Breast epithelium (tissue), 4 donors: Measurements from ENCODE around the gene TMEM107. TPM values are rescaled to one million over a fixed set of nuclear protein-coding genes. Genes with fewer than 3 reads are reported as not detected.

ENCODE experiments used
- DNase-seq, 2 donors: peaks; one replicate each; pipeline ENCODE4 v3.0.0-alpha.2; 2019; ENCODE audit warnings: low spot score in 2 of 2
- H3K27ac ChIP-seq, 2 donors: fragments of 200-600 bp; sonication (generic) in 1 of 2; one replicate each; pipeline ENCODE4 v1.5.1; 2016 to 2019; ENCODE audit warnings: mild to moderate bottlenecking in 1 of 2
- H3K27me3 ChIP-seq, 2 donors: fragments of 200-600 bp; sonication (generic) in 1 of 2; one replicate each; pipeline versions ENCODE4 v1.5.1 to v1.6.0; 2017 to 2019; ENCODE audit warnings: control low read depth in 1 of 2, mild to moderate bottlenecking in 1 of 2
- H3K36me3 ChIP-seq: fragments of 200-600 bp; one replicate; pipeline ENCODE4 v1.5.1; 2019
- H3K4me1 ChIP-seq, 2 donors: fragments of 200-600 bp; sonication (generic); one replicate each; pipeline ENCODE4 v1.5.1; 2016 to 2019; ENCODE audit warnings: control low read depth in 1 of 2
- H3K4me3 ChIP-seq, 3 donors: fragments of 200-600 bp; sonication (generic); 1 replicate in 2 of 3; 2 replicates in 1 of 3; pipeline ENCODE4 v1.5.1; 2016 to 2019; ENCODE audit warnings: mild to moderate bottlenecking in 3 of 3, moderate library complexity in 2 of 3
- H3K9me3 ChIP-seq, 2 donors: fragments of 200-600 bp; sonication (generic) in 1 of 2; one replicate each; pipeline ENCODE4 v1.5.1; 2016 to 2019; ENCODE audit warnings: control low read depth in 1 of 2
- CTCF ChIP-seq, 3 donors: fragments of 450-650 bp; IDR thresholded peaks; one replicate each; pipeline ENCODE4 v1.5.1; 2016 to 2017; ENCODE audit warnings: antibody characterized with exemption in 3 of 3, mild to moderate bottlenecking in 3 of 3, moderate library complexity in 3 of 3
- POLR2A ChIP-seq: fragments of 450-650 bp; IDR thresholded peaks from one replicate; pipeline ENCODE4 v1.6.1; 2016; ENCODE audit warnings: antibody characterized with exemption, mild to moderate bottlenecking, moderate library complexity
- POLR2AphosphoS5 ChIP-seq, 3 donors: sonication (generic); formaldehyde crosslinking; IDR thresholded peaks; one replicate each; pipeline ENCODE4 v1.6.1; 2017; ENCODE audit warnings: antibody characterized with exemption in 3 of 3
- intact Hi-C: fragments of 100-400 bp; cut with DNase I; formaldehyde crosslinking; loops from one replicate; pipeline ENCODE4 v1.15.1; 2023; ENCODE audit warnings: low total_unique reads
- total RNA-seq, 3 donors: library from RNA; depleted of rRNA; stranded (reverse); fragments of >200 nt; gene quantifications; one replicate each; pipeline ENCODE4 v1.1.0, GENCODE V29; 2016

The TMEM107 gene
- total RNA-seq, 3 donors from 2014 or later: 15.7 to 83.1 (median 41.0) TPM

- TF ChIP-seq CTCF (IDR thresholded peaks at IDR 0.05) (no peak), POLR2AphosphoS5 (IDR thresholded peaks at IDR 0.05) (peak in 1 of 3 donors; percentile 35), POLR2A (no peak)
- H3K4me3 ChIP-seq: no peak overlapping the region
- intact Hi-C loops: no loop called here
- H3K4me1 ChIP-seq: peaks cover 0 to 7% of the 10 kb centered on the region in 2 donors
- no peaks in the 10 kb centered on the region for H3K27me3 ChIP-seq
- H3K36me3 ChIP-seq: peaks cover 22% of the 10 kb centered on the region
- H3K9me3 ChIP-seq: no peaks in the 10 kb centered on the region
- H3K27ac ChIP-seq: peak overlapping the region in 1 of 2 donors; percentile 92
- DNase-seq: peak in 1 of 2 donors; percentile 44
These were observed 35.1 kb downstream of the TMEM107 start for GRCh38 chr17:8141045-8141444.

- H3K36me3 ChIP-seq: peaks cover 16% of the 10 kb centered on the region
- peak overlapping the region; percentile 87 to 92 for H3K27ac ChIP-seq
These were observed 35.8 kb downstream of the TMEM107 start for GRCh38 chr17:8140065-8141029.

GRCh38 chr17:8138672-8139371 lies 37.4 kb downstream of the TMEM107 start:
- peak; percentile 96 to 97 for DNase-seq
- TF ChIP-seq POLR2A (peak; percentile 54), POLR2AphosphoS5 (IDR thresholded peaks at IDR 0.05) (peak; percentile 88 to 95 (median 91)), CTCF (IDR thresholded peaks at IDR 0.05) (peak; percentile 85 to 99 (median 93))
- Histone ChIP-seq H3K36me3 (peaks cover 8% of the 10 kb centered on the region), H3K9me3 (no peaks in the 10 kb centered on the region), H3K4me1 (peaks cover 0 to 7% of the 10 kb centered on the region in 2 donors), H3K27me3 (no peaks in the 10 kb centered on the region), H3K4me3 (peak overlapping the region in 2 of 3 donors; percentile 32 to 52), H3K27ac (peak overlapping the region; percentile 87 to 92)
- intact Hi-C loops: loop anchor here (10.0 kb wide), 1 partner anchor 76 kb away; the partner anchor contains the start of gene AURKB

More at GRCh38 chr17:8140065-8141029, 35.8 kb downstream of the TMEM107 start:
- TF ChIP-seq POLR2AphosphoS5 (IDR thresholded peaks at IDR 0.05) (peak in 1 of 3 donors; percentile 12), POLR2A (no peak)
- no peaks in the 10 kb centered on the region for H3K27me3 ChIP-seq
- no peak overlapping the region for H3K4me3 ChIP-seq
- H3K4me1 ChIP-seq: peaks cover 0 to 7% of the 10 kb centered on the region in 2 donors
- H3K9me3 ChIP-seq: no peaks in the 10 kb centered on the region
- intact Hi-C loops: no loop called here
- peak in 1 of 2 donors; percentile 59 for DNase-seq

- intact Hi-C loops: loop anchor here (10.0 kb wide), 1 partner anchor 76 kb away; the partner anchor contains the start of gene AURKB
- peak overlapping the region; percentile 87 to 92 for H3K27ac ChIP-seq
These were observed 37.9 kb downstream of the TMEM107 start for GRCh38 chr17:8138374-8138671.

More at GRCh38 chr17:8138374-8138671, 37.9 kb downstream of the TMEM107 start:
- Histone ChIP-seq H3K36me3 (peaks cover 8% of the 10 kb centered on the region), H3K27me3 (no peaks in the 10 kb centered on the region), H3K9me3 (no peaks in the 10 kb centered on the region), H3K4me1 (peaks cover 0 to 7% of the 10 kb centered on the region in 2 donors), H3K4me3 (peak overlapping the region in 2 of 3 donors; percentile 32 to 52)
- no peak for DNase-seq
- TF ChIP-seq CTCF (IDR thresholded peaks at IDR 0.05) (no peak), POLR2AphosphoS5 (IDR thresholded peaks at IDR 0.05) (no peak), POLR2A (no peak)
